Gastrocnemius medialis (tissue), 4 donors: ENCODE measurements around the gene ADAMTS19. TPM values are rescaled to one million over a fixed set of nuclear protein-coding genes. Genes with fewer than 3 reads are reported as not detected.
"Not testable (repeated sequence)": the region's sequence is repeated elsewhere in the genome, so short reads cannot be mapped to it uniquely, and the experiment has no call there.

ENCODE experiments used
- ATAC-seq, 2 donors: fragments of 150-250 bp; one replicate each; pipeline ENCODE4 v1.9.1; 2016
- DNase-seq, 2 donors: peaks; one replicate each; pipeline ENCODE4 v3.0.0-alpha.2; 2019
- H3K27ac ChIP-seq, 4 donors: fragments of 200-600 bp; sonication (generic); 1 replicate in 1 of 4; 2 replicates in 3 of 4; pipeline ENCODE4 v1.5.1; 2016 to 2018; ENCODE audit warnings: mild to moderate bottlenecking in 2 of 4, moderate library complexity in 1 of 4
- H3K27me3 ChIP-seq, 3 donors: fragments of 200-600 bp; sonication (generic) in 2 of 3; 1 replicate in 1 of 3; 2 replicates in 2 of 3; pipeline versions ENCODE4 v1.5.1 to v1.6.0; 2016 to 2019; ENCODE audit warnings: mild to moderate bottlenecking in 1 of 3, moderate library complexity in 1 of 3
- H3K36me3 ChIP-seq, 2 donors: fragments of 200-600 bp; sonication (generic) in 1 of 2; one replicate each; pipeline ENCODE4 v1.5.1; 2017 to 2018
- H3K4me1 ChIP-seq, 2 donors: fragments of 200-600 bp; sonication (generic) in 1 of 2; one replicate each; pipeline ENCODE4 v1.5.1; 2016 to 2017; ENCODE audit warnings: mild to moderate bottlenecking in 2 of 2
- H3K4me3 ChIP-seq, 4 donors: fragments of 200-600 bp; sonication (generic) in 3 of 4; 1 replicate in 1 of 4; 2 replicates in 3 of 4; pipeline ENCODE4 v1.5.1; 2016 to 2019; ENCODE audit warnings: mild to moderate bottlenecking in 2 of 4
- H3K9me3 ChIP-seq, 3 donors: fragments of 200-600 bp; sonication (generic) in 2 of 3; 1 replicate in 1 of 3; 2 replicates in 2 of 3; pipeline ENCODE4 v1.5.1; 2016 to 2019
- CTCF ChIP-seq, 5 experiments: fragments of 450-650 bp in 3 of 5; fragments of 200-600 bp in 2 of 5; sonication (generic) in 2 of 5; IDR thresholded peaks in 4 of 5; conservative IDR thresholded peaks in 1 of 5; 1 replicate in 4 of 5; 2 replicates in 1 of 5; pipeline ENCODE4 v1.5.1; 2016 to 2019; ENCODE audit warnings: antibody characterized with exemption in 5 of 5, mild to moderate bottlenecking in 3 of 5, moderate library complexity in 3 of 5
- POLR2A ChIP-seq, 2 donors: fragments of 450-650 bp; IDR thresholded peaks; one replicate each; pipeline ENCODE4 v1.6.1; 2017; ENCODE audit warnings: antibody characterized with exemption in 2 of 2, mild to moderate bottlenecking in 2 of 2, moderate library complexity in 2 of 2
- in situ Hi-C, 4 donors: fragments of 200-750 bp; cut with MboI; loops; one replicate each; pipeline versions ENCODE4 v1.15.0 to v1.8.0; 2017; ENCODE audit warnings: low sequenced_read_pairs in 4 of 4
- intact Hi-C: fragments of 100-400 bp; cut with DNase I; formaldehyde crosslinking; loops from one replicate; pipeline ENCODE4 v1.15.1; 2023; ENCODE audit warnings: low total_unique reads
- total RNA-seq, 4 donors: library from RNA; depleted of rRNA; stranded (reverse); fragments of >200 nt; gene quantifications; one replicate each; pipeline versions ENCODE4 v1.1.0 to v1.2.3, GENCODE V29; 2016

The ADAMTS19 gene
- total RNA-seq, 4 donors from 2014 or later: 0.36 to 2.4 (median 0.80) TPM

- DNase-seq (no peak), ATAC-seq (no peak)
- H3K9me3 ChIP-seq: no peaks in the 10 kb centered on the region
- intact Hi-C loops (no loop called here), in situ Hi-C loops (loop anchor here in 1 of 4 donors (25.0 kb wide), 1 partner anchor 343 kb away; no protein-coding TSS in a partner anchor)
- H3K36me3 ChIP-seq: no peaks in the 10 kb centered on the region
- H3K4me3 ChIP-seq: no peak overlapping the region
- no peak overlapping the region for H3K27ac ChIP-seq
- no peak for TF ChIP-seq CTCF (IDR thresholded peaks at IDR 0.05 in 4 of 5, conservative IDR thresholded peaks at IDR 0.05 in 1 of 5)
- no peak for TF ChIP-seq POLR2A (IDR thresholded peaks at IDR 0.05)
- no peaks in the 10 kb centered on the region for H3K4me1 ChIP-seq
- H3K27me3 ChIP-seq: no peaks in the 10 kb centered on the region
These were observed 40.8 kb upstream of the ADAMTS19 start for GRCh38 chr5:129419292-129419691.

- Histone ChIP-seq H3K36me3 (no peaks in the 10 kb centered on the region), H3K27me3 (no peaks in the 10 kb centered on the region), H3K27ac (no peak overlapping the region), H3K4me3 (no peak overlapping the region), H3K9me3 (no peaks in the 10 kb centered on the region), H3K4me1 (no peaks in the 10 kb centered on the region)
- DNase-seq (no peak), ATAC-seq (no peak)
- intact Hi-C loops: no loop called here
- in situ Hi-C loops: no loop called here
- no peak for TF ChIP-seq POLR2A (IDR thresholded peaks at IDR 0.05)
- no peak for TF ChIP-seq CTCF (IDR thresholded peaks at IDR 0.05 in 4 of 5, conservative IDR thresholded peaks at IDR 0.05 in 1 of 5)
These were observed 35.1 kb upstream of the ADAMTS19 start for GRCh38 chr5:129425031-129425430.

GRCh38 chr5:129426071-129426470 lies 34.0 kb upstream of the ADAMTS19 start:
- Histone ChIP-seq H3K4me3 (no peak overlapping the region), H3K4me1 (no peaks in the 10 kb centered on the region), H3K27ac (no peak overlapping the region), H3K9me3 (no peaks in the 10 kb centered on the region), H3K36me3 (no peaks in the 10 kb centered on the region), H3K27me3 (no peaks in the 10 kb centered on the region)
- TF ChIP-seq CTCF (IDR thresholded peaks at IDR 0.05 in 4 of 5, conservative IDR thresholded peaks at IDR 0.05 in 1 of 5): no peak
- no peak for TF ChIP-seq POLR2A (IDR thresholded peaks at IDR 0.05)
- in situ Hi-C loops (no loop called here), intact Hi-C loops (no loop called here)
- no peak for ATAC-seq
- no peak for DNase-seq

GRCh38 chr5:129428636-129429035 lies 31.5 kb upstream of the ADAMTS19 start:
- H3K4me3 ChIP-seq, ATAC-seq, in situ Hi-C loops, DNase-seq, H3K27me3 ChIP-seq, H3K27ac ChIP-seq, H3K4me1 ChIP-seq, intact Hi-C loops, H3K9me3 ChIP-seq, H3K36me3 ChIP-seq: not testable (repeated sequence)

GRCh38 chr5:129431406-129431805 lies 28.7 kb upstream of the ADAMTS19 start:
- Histone ChIP-seq H3K27ac (no peak overlapping the region), H3K36me3 (no peaks in the 10 kb centered on the region), H3K4me1 (no peaks in the 10 kb centered on the region), H3K27me3 (no peaks in the 10 kb centered on the region), H3K4me3 (no peak overlapping the region), H3K9me3 (no peaks in the 10 kb centered on the region)
- ATAC-seq (no peak), DNase-seq (no peak)
- intact Hi-C loops: no loop called here
- no peak for TF ChIP-seq POLR2A (IDR thresholded peaks at IDR 0.05)
- TF ChIP-seq CTCF (IDR thresholded peaks at IDR 0.05 in 4 of 5, conservative IDR thresholded peaks at IDR 0.05 in 1 of 5): no peak
- in situ Hi-C loops: no loop called here
